SW480 (cell line): ENCODE results near the gene FGD5.

Source experiments
- DNase-seq: peaks from one replicate; pipeline ENCODE4 v3.0.0-alpha.2; 2016; ENCODE audit warnings: low spot score

Gene FGD5, protein sequence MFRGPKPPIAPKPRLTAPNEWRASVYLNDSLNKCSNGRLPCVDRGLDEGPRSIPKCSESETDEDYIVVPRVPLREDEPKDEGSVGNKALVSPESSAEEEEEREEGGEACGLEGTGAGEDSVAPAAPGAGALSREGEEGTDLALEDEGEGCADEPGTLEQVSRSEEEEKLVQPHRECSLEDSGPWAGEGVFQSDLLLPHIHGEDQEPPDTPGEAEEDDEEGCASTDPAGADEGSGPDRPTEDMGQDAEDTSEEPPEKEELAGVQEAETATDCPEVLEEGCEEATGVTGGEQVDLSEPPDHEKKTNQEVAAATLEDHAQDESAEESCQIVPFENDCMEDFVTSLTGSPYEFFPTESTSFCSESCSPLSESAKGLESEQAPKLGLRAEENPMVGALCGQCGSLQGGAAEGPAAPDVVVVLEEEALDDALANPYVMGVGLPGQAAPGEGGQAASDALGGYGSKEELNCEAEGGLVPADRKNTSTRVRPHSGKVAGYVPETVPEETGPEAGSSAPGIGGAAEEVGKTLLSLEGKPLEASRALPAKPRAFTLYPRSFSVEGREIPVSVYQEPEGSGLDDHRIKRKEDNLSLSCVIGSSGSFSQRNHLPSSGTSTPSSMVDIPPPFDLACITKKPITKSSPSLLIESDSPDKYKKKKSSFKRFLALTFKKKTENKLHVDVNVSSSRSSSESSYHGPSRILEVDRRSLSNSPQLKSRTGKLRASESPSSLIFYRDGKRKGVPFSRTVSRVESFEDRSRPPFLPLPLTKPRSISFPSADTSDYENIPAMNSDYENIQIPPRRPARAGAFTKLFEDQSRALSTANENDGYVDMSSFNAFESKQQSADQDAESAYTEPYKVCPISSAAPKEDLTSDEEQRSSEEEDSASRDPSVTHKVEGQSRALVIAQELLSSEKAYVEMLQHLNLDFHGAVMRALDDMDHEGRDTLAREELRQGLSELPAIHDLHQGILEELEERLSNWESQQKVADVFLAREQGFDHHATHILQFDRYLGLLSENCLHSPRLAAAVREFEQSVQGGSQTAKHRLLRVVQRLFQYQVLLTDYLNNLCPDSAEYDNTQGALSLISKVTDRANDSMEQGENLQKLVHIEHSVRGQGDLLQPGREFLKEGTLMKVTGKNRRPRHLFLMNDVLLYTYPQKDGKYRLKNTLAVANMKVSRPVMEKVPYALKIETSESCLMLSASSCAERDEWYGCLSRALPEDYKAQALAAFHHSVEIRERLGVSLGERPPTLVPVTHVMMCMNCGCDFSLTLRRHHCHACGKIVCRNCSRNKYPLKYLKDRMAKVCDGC (N-terminal part only)

GRCh38 chr3:14818804-14819500 lies at the start of gene FGD5:
Gene FGD5 (plus strand): TSS chr3:14818962. CDS start chr3:14819072, 110 bp downstream.
- no peak for DNase-seq

GRCh38 chr3:14769544-14770325 lies 49.0 kb upstream of the FGD5 start:
- no peak for DNase-seq

- no peak for DNase-seq
Measured at GRCh38 chr3:14770591-14770990, 48.2 kb upstream of the FGD5 start.

DNA sequence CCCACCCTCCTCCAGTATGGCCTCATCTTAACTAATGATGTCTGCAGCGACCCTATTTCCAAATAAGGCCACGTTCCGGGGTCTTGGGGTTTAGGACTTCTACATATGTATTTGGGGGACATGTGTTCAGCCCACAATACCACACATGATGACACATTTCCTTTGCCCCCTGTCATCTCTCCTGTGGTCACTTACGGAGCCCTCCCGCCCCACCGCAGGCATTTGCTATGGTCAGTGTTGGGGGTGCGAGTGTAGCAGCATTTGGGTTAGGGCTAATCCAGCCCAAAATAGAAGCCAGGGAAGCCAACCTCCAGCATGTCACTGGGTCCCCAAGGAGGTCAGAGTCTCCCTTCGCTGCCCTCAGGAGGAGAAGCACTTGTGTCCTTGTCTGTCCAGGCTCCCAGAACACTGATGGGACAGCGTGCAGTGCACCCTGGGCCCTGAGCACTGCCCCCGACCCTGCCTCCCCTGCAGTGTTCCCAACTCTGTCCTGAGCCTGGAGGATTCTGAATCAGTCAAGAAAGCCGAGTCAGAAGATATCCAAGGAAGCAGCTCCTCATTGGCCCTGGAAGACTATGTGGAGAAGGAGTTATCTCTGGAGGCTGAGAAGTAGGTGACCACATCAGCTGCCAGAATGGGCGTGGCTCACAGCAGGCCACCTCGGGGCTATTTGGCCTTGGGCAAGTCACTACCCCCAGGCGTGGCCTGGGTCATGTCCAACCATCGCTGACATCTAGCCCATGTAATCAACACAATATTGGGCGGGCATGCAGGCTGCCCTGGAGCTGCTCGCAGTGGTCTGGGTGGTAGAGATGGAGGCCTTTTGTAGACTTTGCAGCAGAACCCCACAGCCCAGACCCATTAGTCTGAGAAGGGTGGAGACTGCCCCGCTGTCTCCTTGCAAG lies 46.9 kb upstream of the FGD5 start:
- DNase-seq = no peak

- no peak for DNase-seq
Measured at GRCh38 chr3:14772533-14773138, 46.1 kb upstream of the FGD5 start.

- no peak for DNase-seq
Measured at GRCh38 chr3:14773281-14773680, 45.5 kb upstream of the FGD5 start.

DNA sequence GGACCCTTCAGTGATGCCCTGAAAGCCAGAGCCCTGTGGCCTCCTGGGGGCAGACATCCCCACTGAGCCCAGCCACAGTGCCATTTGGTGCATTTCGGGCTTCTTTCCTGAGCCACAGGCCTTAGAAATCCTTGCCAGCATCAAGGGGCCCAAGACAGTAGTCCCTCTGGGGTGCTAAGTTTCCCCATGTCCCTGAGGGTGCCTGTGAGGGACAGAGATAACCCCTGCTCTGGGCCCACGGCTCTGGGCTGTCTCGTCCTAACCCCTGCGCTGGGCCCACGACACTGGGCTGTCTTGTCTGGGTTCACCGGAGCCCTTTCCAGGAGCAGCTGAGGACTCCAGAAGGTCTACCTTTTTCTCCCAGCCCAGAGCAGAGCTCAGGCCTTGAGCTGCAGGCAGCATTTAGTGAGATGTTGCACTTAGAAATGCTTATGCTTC lies 45.1 kb upstream of the FGD5 start:
- no peak for DNase-seq

- no peak for DNase-seq
Measured at GRCh38 chr3:14774431-14774830, 44.3 kb upstream of the FGD5 start.

DNA sequence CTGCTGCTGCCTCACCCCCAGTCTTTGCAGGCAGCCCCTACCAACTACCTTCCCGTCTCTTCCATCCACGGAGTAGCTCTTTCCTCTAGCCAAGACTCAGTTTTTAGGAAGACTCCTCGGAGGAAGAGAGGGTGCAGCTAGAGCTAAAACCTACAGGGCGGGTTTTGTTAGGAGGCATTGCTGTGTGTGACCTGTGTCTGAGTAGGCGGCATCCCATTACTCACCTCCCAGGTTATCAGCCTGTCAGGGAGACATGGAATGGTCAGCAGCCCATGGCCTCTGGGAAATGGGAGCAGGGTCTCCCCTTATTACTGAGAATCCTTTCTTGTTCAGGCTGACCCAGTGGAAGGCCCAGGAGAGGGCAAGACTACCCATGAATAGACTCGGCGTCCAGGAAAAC lies 43.8 kb upstream of the FGD5 start:
- no peak for DNase-seq

DNA sequence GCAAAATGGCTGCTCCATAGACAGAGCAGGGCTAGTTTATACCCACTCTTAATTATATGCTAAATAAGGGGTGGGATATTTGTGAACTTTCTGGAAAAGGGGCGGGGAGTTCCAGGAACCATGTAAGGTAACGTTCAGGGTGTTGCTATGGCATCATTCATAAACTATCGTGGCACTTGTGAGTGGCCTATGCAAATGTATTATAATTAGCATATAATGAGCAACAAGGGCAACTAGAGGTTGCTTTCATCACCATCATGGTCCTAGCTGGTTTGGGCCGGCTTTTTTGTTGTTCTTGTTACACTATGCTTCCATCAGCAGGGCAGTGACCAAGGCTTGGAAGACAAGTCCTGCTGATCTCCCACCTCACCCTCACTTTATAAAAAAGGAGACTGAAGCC lies 43.2 kb upstream of the FGD5 start:
- DNase-seq = no peak

DNA sequence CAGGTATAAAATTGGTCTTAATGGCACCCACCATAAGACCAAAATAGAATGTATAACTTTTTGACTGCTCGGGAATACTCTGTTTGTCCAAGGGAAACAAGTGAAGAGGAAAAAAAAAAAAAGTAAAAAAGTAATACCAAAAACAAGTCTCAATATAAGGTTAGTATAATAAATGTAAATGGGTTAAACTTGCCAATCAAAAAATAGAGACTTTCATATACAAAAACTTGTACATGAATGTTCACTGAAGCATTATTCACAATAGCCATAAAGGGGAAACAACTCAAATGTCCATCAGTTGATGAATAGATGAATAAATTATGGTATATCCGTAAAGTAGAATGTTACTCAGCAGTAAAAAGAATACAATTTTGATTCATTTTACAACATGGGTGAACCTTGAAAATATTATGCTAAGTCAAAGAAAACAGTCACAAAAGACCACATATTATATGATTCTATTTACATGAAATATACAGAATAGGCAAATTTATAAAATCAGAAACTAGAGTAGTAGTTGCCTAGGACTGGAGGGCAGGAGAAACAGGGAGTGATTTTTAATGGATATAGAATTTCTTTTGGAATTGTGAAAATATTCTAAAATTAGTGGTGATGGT lies 39.6 kb upstream of the FGD5 start:
- DNase-seq = no peak

DNA sequence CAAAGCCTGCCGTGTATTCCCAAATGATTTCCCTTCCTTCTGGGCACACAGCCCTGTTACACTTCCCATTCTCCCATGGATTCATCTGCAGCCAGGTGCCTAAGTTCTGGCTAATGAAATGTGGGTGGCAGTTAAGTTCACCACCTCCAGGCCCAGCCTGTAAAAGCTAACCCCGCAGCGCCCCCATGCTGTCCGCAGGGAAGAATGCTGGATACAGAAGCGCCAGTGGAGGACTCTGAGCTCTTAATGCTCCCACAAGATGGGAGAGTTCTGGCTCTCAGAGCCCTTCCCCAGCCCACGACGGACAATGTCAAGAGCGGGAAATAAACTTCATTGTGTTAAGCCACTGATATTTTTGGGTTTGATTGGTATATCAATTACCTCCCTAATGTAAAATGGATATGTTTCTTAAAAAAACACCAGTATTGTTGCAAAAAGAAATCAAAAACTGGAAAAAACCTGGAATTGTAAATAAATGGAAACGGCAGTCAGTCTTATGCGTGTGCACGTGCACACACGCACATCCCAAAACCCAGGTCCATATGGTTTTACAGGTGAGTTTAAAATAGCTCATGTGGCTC lies 37.7 kb upstream of the FGD5 start:
- DNase-seq = peak; percentile 77

DNA sequence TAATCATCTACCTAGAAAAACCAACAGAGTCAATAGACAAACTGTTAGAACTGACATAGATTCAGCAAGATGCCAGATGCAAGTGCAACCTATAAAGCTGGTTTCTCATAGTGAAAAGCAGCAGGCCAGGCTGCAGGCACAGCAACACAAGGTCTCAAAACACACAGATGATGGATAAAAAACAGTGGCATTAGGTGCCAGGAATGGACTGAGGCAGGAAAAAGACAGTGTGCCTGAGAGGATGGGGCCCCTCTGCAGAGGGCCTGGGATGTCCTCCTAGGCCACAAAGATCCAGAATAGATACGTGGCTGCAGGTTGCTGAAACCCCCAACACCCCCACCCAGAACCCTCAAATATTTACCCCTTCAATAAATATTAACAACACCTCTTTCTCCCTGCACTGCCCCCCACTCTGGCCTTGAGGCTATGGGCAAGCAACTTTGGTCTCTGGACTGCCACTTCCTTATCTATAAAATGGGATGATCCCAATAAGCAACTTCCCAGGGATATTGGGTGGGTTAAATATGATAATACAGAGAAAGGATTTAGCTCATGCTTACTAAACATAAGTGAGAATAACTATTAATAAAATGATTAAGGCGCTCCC lies 35.2 kb upstream of the FGD5 start:
- DNase-seq = no peak

GRCh38 chr3:14784087-14784681 lies 34.6 kb upstream of the FGD5 start:
- DNase-seq = no peak

GRCh38 chr3:14785207-14786155 lies 33.3 kb upstream of the FGD5 start:
- no peak for DNase-seq

DNA sequence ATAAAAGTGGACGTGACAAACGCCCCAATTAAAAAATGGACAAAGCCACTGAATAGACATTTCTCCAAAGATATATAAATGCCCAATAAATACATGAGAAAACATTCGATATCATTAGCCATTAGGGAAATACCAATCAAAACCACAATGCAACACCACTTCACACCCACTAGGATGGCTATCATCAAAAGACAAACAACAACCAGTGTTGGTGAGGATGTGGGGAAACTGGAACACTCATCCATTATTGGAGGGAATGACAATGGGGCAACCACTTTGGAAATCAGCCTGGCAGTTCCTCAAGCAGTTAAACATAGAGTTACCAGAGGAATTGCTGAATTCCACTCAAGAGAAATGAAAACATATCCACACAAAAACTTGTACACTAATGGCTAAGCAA lies 32.4 kb upstream of the FGD5 start:
- DNase-seq = no peak
